GM21526 (cell line): ENCODE results near the gene SSR3.

ENCODE experiments used
- ATAC-seq: cut with Tn5 transposase; IDR thresholded peaks from one replicate; pipeline ENCODE4 v1.9.1; 2021; ENCODE audit warnings: moderate library complexity; ENCODE audit not compliant: unreplicated experiment, low FRiP score

Gene SSR3

GRCh38 chr3:156495816-156496215, 59.1 kb downstream of the SSR3 start:
- ATAC-seq, result no peak

DNA sequence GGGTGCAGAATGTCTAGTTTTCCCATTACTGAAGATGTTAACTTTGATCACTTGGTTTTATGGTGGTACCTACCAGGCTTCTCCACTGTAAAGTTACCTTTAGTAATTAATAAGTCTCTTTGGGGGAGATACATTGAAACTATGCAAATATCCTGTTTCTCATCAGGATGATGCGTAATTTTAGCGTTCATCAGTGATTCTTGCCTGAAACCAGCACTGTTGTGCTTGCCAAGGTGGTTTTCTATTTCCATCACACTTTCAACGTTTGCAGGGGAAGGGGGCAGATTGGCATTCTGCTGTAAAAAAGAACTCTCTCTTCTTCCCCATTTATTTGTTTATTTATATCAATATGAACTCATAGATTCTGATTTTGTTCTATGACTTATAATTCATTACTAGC, 61.0 kb downstream of the SSR3 start:
- no peak for ATAC-seq

DNA sequence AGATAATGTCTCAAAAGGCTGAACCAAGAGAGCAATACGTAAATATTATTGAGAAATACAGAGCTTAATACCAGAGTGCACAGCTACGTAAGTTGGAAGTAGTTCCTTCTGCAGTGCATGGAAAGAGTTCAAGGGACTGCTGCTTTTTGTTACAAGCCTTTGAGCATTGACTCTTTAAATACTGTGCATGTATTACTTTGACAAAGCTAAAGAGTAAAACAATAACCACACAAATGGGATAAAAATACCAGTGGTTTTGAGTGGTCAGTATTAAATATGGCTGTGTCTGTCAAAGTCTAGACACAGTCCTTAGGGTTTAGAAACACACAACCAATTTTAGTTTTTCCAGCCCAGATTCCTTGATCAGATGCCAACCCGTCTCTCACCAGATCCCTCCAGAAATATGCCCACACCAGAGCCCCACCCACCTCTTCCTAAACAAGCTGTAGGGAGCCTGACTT, 62.1 kb downstream of the SSR3 start:
- ATAC-seq, result no peak

- ATAC-seq, result no peak
Measured at GRCh38 chr3:156491192-156491591, 63.7 kb downstream of the SSR3 start.
